ENCODE measurements around the gene XKR3.
"Not testable (repeated sequence)": the region's sequence is repeated elsewhere in the genome, so short reads cannot be mapped to it uniquely, and the experiment has no call there.

The XKR3 gene

DNA sequence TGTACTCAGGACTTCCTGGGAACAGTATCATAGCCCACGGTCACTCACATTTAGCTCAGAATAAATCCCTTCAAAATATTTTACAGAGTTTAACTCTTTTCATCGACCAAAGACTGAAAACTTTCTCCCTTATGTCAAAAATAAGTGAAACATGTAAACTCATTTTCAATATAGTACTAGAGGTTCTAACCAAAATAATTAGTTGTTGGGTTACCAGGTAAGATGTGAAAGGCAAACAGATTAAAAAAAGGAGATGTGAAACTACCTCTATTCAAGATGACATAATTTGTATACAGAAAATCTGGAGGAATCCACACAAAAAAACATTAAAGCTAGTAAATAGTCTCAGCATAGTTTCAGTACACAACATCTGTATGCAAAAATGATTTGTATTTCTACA is 20.3 kb downstream of the XKR3 start:
- no peak for DNase-seq (ENCODE audit: low spot score)

DNA sequence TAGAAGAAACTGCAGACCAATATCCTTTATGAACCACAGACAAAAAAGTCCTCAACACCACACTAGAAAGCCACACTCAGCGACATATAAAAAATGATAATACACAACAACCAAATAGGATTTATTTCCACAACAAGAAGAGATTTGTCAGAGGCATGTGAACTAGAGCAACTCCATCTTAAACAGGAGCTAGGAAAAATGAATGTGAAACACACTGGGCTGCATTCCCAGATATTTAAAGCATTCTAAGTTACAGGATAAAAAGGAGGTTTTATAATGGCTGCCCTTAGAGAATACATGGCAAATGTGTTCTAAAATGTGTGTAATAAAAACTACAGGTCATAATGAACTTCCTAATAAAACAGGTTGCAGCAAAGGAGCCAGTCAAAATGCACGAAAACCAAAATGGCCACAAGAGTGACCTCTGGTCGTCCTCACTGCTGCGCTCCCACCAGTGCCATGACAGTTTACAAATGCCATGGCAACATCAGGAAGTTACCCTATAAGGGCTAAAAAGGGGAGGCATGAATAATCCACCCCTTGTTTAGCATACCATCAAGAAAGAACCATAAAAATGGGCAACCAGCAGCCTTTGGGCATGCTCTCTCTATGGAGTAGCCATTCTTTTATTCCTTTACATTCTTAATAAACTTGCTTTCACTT is 21.8 kb downstream of the XKR3 start:
- DNase-seq (ENCODE audit: low spot score), result no peak

DNA sequence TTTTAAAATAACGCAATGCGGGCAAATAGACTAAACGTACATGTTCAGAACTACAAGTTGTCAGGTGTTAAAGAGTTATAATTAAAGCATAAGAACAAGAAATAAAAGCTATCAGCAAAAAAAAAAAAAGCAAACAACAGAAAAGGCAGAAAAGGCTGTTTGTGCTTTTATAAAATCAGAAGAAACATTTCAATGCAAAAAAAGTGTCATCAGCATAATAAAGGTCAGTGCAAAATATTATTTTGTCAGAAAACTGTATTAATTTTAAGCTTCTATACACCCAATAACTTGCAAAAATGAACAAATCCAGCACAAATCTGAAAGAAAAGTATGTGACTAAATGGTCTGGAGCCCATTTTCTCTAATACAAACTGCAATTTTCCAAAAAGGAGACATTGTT is 23.6 kb downstream of the XKR3 start:
- no peak for DNase-seq (ENCODE audit: low spot score)

DNA sequence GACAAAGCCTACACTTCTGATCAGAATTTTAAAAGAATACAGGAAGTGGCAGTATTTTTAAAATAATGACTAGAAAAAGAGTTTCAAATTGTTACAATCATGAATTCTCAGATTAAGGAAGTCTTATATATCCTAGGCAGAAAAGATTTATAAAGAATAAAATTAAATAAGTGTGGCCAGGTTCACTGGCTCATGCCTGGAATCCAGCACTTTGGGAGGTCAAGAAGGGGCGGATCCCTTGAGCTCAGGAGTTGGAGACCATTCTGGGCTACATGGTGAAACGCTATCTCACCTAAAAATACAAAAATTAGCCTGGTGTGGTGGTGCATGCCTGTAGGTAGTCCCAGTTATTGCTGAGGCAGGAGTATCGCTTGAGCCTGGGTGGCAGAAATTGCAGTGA is 24.1 kb downstream of the XKR3 start:
- DNase-seq (ENCODE audit: low spot score), result no peak

DNA sequence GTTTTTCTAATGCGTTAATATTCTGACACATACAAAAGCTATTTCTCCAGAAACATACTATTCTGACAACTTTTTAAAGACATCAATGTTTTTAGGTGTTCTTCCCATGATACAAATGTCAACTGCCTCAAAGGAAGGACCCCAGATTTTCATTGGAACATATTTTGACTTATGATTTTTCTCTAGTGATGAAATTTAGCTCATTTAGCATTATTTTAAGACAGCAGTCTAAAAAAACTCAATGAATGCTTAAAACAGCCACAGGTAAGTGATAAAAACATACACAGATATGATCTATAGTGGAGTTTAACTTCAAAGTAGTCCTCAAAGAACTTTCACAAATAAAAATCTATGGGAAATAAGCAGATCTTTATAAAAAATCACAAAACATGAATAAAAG is 24.9 kb downstream of the XKR3 start:
- no peak for DNase-seq (ENCODE audit: low spot score)

DNA sequence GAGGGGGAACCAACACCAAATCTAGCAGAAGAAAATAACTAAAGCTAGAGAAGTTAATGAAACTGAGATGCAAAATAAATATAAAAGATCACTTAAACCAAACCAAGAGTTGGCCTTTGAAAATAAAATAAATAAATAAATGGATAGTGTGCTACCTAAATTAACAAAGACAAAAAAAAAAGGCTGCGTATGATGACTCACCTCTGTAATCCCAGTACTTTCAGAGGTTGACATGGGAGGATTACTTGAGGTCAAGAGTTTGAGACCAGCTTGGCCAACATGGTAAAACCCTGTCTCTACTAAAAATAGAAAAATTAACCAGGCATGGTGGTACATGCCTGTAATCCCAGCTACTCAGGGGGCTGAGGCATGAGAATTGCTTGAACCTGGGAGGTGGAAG is 29.7 kb downstream of the XKR3 start:
- not testable (repeated sequence) for DNase-seq (ENCODE audit: low spot score)

DNA sequence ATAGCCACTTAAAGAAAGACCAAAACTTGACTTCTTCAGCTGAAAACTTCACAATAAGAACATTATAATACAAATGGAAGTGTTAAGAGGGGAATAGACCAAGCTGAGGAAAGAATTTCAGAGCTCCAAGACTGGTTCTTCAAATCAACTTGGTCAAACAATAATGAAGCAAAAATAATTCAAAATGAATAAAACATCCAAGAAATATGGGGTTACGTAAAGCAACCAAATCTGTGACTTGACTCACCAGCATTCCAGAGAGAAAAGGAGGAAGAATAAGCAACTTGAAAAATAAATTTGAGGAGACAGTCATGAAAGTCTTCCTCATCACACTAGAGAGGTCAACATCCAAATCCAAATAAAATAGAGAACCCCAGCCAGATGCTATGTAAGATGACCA is 31.4 kb downstream of the XKR3 start:
- no peak for DNase-seq (ENCODE audit: low spot score)

DNA sequence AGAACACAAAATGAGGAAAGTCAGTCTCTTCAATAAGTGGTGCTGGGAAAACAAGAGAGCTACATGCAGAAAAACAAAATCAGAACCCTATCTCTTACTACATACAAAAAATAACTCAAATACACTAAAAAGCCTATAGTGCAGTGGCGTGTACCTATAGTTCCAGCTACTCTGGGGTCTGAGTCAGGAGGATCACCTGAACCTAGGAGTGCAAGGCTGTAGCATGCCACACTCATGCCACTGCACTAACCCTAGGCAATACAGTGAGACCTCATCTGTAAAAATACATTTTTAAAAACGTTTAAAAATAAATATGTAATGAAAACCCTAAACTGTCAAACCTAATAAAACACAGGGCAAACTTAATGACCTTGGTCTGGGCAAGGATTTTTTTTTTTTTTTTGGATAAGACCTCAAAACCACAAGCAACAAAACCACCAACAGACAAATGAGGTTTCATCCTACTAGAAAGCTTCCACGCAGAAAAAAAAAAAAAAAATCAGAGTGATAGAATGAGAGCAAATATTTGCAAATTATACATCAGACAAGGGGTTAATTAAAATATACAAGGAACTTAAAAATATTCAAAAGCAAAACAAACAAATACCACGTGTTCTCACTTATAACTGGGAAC is 35.2 kb downstream of the XKR3 start:
- DNase-seq (ENCODE audit: low spot score), result no peak

DNA sequence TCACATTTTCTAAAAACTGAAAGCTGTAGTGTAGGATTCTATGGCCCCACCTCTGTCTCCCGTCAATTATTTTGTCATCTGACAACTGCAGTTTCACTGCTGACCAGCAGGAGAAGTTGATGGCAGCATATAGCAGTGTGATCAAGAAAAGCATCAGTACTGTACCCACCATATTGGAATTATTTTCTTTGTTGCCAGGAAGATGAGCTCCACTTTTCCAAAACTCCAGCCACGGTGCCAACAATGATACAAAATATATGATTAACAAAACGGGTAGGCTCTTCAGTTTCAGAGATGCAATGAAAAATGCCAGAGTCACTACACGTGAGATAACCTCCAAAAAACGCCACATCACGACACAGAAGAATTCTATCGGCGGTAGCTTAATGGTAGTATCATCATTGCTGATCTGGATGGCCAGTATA is 41.3 kb downstream of the XKR3 start:
- DNase-seq (ENCODE audit: low spot score), result no peak

DNA sequence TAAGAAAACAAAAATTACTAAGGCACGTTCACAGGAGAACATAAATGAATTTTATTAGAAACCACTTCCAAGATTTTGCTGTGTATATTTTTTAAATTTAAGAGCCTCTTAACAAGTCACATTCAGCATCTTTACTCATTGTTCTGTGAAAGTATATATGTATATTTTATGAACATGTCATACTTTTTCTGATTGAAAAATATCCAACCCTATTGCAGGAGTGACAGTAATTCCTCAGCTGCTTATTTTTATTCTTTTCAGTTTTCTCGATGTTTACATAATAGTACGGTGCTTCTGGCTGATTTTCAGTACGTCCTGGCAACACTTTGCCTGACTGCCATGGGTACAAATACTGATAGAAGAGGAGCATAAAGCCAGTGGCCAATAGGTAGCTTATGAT is 41.8 kb downstream of the XKR3 start:
- no peak for DNase-seq (ENCODE audit: low spot score)

DNA sequence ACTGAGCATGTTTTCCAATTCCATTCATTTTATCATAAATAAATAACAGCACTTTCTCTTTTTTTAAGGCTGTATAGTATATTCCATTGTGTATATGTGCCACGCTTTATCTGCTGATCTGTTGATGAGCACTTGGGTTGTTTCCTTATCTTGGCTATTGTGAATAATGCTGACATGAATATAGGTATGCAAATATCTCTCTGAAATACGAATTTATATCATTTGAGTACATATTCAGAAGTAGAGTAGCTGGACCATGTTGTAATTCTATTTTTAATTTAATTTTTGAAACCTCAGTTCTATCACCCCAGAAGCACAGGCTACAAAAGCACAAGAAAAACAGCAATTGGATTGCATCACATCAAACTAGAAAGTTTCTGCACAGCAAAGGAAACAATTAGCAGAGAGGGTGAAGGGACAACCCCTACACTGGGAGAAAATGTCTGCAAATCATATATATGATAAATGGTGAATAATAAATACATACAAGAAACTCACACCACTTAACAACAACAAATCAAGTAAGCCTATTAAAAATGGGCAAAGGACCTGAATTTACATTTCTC is 43.4 kb downstream of the XKR3 start:
- no peak for DNase-seq (ENCODE audit: low spot score)

DNA sequence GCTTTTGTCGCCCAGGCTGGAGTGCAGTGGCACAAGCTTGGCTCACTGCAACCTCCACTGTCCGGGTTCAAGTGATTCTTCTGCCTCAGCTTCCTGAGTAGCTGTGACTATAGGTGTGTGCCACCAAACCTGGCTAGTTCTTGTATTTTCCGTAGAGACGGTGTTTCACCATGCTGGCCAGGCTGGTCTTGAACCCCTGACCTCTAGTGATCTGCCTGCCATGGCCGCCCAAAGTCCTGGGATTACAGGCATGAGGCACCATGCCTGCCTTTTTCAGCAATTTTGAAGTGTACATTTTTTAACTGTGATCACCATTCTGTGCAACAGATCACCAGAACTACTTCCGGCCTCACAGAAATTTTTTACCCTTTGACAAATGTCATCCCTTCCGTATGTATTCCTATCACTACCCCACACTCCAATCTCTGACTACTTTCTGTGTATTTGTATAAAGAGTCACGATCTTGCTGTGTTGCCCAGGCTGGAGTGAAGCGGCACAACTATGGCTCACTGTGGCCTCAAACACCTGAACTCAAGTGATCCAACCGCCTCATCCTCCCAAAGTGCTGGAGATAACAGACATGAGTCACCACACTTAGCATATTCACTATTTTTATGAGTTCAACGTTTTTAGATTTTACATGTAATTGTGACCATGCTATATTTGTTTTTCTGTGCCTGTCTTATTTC is 44.0 kb downstream of the XKR3 start:
- no peak for DNase-seq (ENCODE audit: low spot score)

DNA sequence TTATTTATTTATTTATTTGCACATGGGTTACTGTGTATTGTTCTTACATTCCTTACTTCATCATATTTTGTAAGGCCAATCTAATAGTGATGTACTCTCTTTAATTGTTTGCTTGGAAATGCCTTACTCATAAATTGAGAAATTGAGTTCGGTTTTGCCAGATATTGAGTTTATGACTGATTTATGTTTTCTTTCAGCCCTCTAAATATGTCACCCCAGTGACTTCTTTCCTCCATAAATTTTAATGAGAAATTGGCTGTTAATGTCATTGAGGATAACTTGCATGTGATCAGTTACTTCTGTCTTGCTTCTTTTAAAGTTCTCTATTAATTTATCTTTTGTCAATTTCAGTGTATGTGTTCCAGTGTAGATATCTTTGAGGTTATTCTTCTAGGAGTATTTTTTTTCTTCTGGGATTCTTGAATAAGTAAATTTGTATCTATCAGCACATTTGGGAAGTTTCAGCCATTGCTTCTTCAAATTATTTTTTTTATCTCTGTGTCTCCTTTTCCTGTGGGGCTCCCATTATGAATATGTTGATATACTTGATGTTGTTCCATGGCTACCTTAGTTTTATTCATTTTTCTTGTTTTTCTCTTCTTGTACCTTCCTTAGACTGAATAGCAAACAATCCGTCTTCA is 47.8 kb downstream of the XKR3 start:
- no peak for DNase-seq (ENCODE audit: low spot score)

DNA sequence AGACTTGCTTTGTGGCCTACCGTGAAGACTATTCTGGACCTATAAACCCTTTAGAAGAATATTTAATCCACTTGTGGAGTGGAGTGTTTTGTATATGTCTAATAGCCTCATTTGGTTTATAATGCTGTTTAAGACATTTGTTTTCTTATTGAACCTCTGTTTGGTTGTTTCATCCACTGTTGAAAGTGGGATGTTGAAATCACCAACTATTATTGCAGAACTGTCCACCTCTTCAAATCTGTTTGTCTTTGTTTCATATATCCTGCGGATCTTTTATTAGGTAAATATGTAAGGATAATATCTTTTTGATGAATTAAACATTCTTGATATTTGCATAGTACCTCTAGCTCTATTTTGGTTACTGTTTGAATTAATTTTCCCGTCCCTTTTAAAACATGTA is 49.1 kb downstream of the XKR3 start:
- no peak for DNase-seq (ENCODE audit: low spot score)

DNA sequence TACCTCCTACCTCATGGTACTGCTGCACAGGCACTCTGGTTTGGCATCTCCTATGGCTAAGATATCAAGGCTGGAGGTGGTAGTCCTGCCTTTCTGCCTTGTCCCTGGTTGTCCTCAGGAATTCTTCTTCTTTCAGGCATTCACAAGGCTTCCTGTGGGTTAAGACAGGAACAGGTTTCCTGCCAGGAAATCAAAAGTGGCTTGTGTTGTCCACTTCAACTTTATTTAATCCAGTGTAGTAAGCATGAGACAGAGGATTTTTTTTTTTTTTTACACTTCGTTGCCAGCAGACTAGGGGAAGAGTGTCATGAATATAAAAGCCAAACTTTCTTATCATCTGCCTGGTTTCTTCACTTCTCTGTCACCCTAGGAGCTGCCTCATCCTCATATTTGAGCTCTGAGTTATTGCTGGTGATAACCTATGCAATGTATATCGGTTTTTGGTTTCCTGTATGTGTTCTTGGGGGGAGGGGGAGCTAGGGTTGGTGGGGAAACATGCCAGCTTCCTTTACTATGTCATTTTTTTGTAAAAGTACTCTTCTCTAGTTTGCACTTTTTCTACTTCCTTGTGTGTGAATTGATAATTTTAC is 50.2 kb downstream of the XKR3 start:
- DNase-seq (ENCODE audit: low spot score), result no peak

DNA sequence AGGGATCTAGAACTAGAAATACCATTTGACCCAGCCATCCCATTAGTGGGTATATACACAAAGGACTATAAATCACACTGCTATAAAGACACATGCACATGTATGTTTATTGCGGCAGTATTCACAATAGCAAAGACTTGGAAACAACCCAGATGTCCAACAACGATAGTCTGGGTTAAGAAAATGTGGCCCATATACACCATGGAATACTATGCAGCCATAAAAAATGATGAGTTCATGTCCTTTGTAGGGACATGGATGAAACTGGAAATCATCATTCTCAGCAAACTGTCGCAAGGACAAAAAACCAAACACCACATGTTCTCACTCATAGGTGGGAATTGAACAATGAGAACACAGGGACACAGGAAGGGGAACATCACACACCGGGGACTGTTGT is 53.6 kb downstream of the XKR3 start:
- not testable (repeated sequence) for DNase-seq (ENCODE audit: low spot score)

DNA sequence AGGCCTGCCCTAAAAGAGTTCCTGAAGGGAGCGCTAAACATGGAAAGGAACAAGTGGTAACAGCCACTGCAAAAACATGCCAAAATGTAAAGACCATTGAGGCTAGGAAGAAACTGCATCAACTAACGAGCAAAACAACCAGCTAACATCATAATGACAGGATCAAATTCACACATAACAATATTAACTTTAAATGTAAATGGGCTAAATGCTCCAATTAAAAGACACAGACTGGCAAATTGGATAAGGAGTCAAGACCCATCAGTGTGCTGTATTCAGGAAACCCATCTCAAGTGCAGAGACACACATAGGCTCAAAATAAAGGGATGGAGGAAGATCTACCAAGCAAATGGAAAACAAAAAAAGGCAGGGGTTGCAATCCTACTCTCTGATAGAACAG is 57.3 kb downstream of the XKR3 start:
- DNase-seq (ENCODE audit: low spot score), result not testable (repeated sequence)

DNA sequence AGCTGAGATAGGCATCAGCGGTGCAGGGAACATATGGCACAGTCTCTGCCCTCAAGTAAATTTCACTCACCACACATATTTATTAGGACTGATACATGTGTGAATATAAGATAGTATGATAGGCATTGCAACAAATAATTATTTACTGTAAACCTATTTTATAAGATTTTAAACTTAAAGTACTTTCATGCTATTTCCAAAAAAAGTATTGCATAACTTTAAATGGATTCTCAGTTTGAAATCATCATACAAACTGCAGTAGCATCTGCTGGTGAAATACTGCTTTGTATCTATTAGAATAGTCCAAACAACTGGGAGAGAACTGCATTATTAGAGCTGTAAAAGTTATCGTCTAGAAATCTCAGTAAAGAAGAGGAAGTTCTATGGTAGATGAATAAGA is 63.0 kb downstream of the XKR3 start:
- not testable (repeated sequence) for DNase-seq (ENCODE audit: low spot score)

DNA sequence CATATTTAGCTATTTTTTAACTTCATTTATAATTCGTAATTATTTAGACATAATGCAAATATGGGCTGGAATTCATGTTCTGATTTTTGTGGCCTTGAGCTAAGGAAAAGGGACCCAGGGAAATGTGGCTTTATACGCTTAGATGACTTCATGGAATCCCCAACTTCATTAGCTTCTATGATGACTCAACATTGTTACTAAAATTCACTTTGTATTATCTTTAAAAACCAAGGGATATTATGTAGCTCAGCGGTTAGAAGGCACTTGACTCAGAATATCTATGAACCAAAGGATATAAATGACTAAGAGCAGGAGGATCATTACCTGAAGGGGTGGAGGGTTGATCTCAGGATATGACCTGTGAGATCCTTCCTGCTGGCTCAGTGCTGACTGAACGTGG is 64.8 kb downstream of the XKR3 start:
- DNase-seq (ENCODE audit: low spot score), result not testable (repeated sequence)

DNA sequence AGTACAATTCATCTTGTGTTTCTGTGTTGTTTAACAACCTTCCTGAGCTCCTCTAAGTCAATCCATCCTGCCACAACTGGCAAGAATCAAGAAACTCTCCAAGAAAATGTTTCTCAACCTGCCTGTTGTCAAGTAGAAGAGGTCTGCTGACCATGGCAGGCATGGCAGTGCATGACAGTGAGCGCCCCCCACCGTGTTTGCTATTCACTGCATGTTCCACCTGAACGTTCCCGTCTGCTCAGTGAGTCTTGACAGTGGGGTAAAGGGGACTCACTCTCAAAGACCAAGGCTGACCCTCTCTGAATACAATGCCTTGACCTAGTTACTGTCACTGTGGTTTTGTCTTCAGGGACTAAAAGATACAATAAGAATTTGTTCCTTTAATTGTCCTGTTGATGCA is 75.9 kb downstream of the XKR3 start:
- not testable (repeated sequence) for DNase-seq (ENCODE audit: low spot score)

DNA sequence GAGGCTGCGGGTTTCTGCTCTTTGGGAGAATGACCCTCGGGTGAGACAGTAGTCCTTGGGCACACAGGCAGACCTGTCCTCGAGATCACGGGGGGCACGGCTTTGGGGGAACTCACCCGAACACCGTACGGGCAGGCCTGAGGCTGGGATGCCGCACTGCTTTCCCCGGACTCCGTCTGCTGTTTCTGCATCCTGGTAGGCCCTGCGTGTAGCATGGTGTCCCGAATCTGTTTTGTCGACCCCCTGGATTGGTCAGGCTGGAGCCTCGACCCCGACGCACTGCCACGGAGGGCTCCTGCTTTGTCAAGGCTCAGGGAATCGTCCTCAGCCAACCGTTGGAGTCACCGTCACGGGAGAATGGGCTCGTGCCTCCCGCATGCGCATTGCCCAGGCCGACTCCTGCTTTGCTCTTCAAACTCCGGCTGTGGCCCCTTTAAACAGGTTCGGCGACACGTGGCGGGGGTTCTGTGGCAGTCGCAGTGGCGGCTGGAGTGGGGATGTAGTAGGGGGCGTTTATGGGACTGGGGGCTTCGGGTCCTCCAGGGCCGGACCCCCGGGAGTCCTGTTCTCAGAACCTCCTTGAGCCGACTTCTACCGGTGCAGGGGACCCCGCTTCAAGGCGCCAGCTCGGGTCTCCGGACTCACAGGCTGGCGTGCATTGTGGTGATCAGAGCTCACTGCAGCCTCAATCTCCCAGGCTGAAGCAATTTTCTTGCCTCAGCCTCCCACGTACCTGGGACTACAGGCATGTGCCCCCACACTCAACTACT is 76.9 kb downstream of the XKR3 start:
- not testable (repeated sequence) for DNase-seq (ENCODE audit: low spot score)

All from AG08395 (cell line).